Heart right ventricle (tissue), 16 donors: Measurements from ENCODE around the gene PEX16. TPM values are rescaled to one million over a fixed set of nuclear protein-coding genes. Genes with fewer than 3 reads are reported as not detected.

Source experiments
- ATAC-seq, 8 donors: fragments of 200-7000 bp; cut with Tn5 transposase; one replicate each; pipeline ENCODE4 v1.9.1; 2020; ENCODE audit warnings: mild to moderate bottlenecking in 8 of 8, moderate library complexity in 8 of 8, moderate number of reproducible peaks in 1 of 8
- DNase-seq, 2 donors: peaks; one replicate each; pipeline ENCODE4 v3.0.0-alpha.2; 2020
- H3K27ac ChIP-seq, 10 donors: fragments of 200-600 bp; sonication (generic) in 2 of 10; one replicate each; pipeline versions ENCODE4 v1.5.0 to v1.8.0; 2020 to 2022; ENCODE audit warnings: mild to moderate bottlenecking in 3 of 10
- H3K27me3 ChIP-seq, 7 donors: fragments of 200-600 bp; one replicate each; pipeline ENCODE4 v1.8.0; 2021 to 2022; ENCODE audit warnings: mild to moderate bottlenecking in 2 of 7
- H3K36me3 ChIP-seq, 9 donors: fragments of 200-600 bp; sonication (generic) in 1 of 9; one replicate each; pipeline versions ENCODE4 v1.5.0 to v1.8.0; 2020 to 2022; ENCODE audit warnings: mild to moderate bottlenecking in 2 of 9
- H3K4me1 ChIP-seq, 9 donors: fragments of 200-600 bp; sonication (generic) in 1 of 9; one replicate each; pipeline versions ENCODE4 v1.5.0 to v1.8.0; 2020 to 2022; ENCODE audit warnings: mild to moderate bottlenecking in 4 of 9
- H3K4me3 ChIP-seq, 10 donors: fragments of 200-600 bp; sonication (generic) in 2 of 10; one replicate each; pipeline versions ENCODE4 v1.5.0 to v1.8.0; 2020 to 2022; ENCODE audit warnings: mild to moderate bottlenecking in 7 of 10, moderate library complexity in 2 of 10
- H3K9me3 ChIP-seq, 11 donors: fragments of 200-600 bp in 10 of 11; sonication (generic) in 2 of 11; one replicate each; pipeline versions ENCODE4 v1.5.0 to v1.8.0; 2013 to 2022; ENCODE audit warnings: mild to moderate bottlenecking in 2 of 11, control low read depth in 1 of 11, moderate library complexity in 1 of 11
- WGBS, 2 donors: extraction: QIAGEN DNeasy Blood & Tissue Kit; methylation state at CpG; one replicate each; pipeline ENCODE4 v1.1.7; 2013; ENCODE audit warnings: inconsistent platforms in 1 of 2; 5-methylcytosine and 5-hydroxymethylcytosine counted together
- intact Hi-C, 10 donors: fragments of 100-400 bp; cut with DNase I; formaldehyde crosslinking; loops; one replicate each; pipeline versions ENCODE4 v1.11.1 to v1.14.2; 2022
- polyA plus RNA-seq, 2 donors: library from polyadenylated mRNA; stranded (reverse); fragments of 200-250 nt; gene quantifications; one replicate each; pipeline ENCODE4 v1.2.3, GENCODE V29; 2013
- total RNA-seq, 10 donors: library from RNA; stranded (reverse); fragmentation: NEBNext Ultra II Directional in 3 of 10; extraction: Animal tissue kit (Norgen Biotek cat#: 25700) in 3 of 10; gene quantifications; one replicate each; pipeline versions ENCODE4 v1.2.1 to v1.2.4, GENCODE V29; 2021 to 2023
- TF ChIP-seq, protein P1 (sequence below), 9 donors: fragments of 200-600 bp; sonication (generic) in 2 of 9; IDR thresholded peaks; one replicate each; pipeline versions ENCODE4 v1.5.0 to v1.8.0; 2021 to 2022; ENCODE audit warnings: antibody characterized with exemption in 9 of 9, mild to moderate bottlenecking in 5 of 9, moderate library complexity in 1 of 9
- donor health status: Arrhythmogenic right ventricular cardiomyopathy.
- donor health status: ischemic (EF 13 %, LVEDD 7.1; RV severe dilation, severe dysfunction).
- donor health status: healthy with polysubstance abuse.
- donor health status: DM: no; HTN: yes; CAD: no.
- donor health status: DM: no; HTN: no; CAD: no.
- donor health status: ischemic (EF 25% LVEDD 6.9; RV normal size, moderate dysfunction).
- donor health status: ischemic (EF 25% LVEDD 5.7; RV mildly dilated, moderate dysfunction).
- donor health status: healthy.
- donor health status: DM: yes; HTN: yes; CAD: no.
- donor health status: Ischemic cardiomyopathy.
- donor health status: ischemic (EF 35%, LVEDD 5.7; RV mildly dilated, moderate dysfunction).
- donor health status: nonischemic (EF 11% LVEDD 7.7; RV severe dilation, severe dysfunction).
- donor health status: DM: yes; HTN: yes; CAD: no.
- donor health status: PGD.
- donor health status: ischemic (EF 29% LVEDD 5.4; RV normal size, mild dysfunction).
- donor health status: nonischemic (EF 23%, LVEDD 6.1; RV moderate dilation, normal function).

Gene PEX16
- total and polyA plus RNA-seq, 12 donors, result 10.8 to 25.4 (median 13.9) TPM

DNA sequence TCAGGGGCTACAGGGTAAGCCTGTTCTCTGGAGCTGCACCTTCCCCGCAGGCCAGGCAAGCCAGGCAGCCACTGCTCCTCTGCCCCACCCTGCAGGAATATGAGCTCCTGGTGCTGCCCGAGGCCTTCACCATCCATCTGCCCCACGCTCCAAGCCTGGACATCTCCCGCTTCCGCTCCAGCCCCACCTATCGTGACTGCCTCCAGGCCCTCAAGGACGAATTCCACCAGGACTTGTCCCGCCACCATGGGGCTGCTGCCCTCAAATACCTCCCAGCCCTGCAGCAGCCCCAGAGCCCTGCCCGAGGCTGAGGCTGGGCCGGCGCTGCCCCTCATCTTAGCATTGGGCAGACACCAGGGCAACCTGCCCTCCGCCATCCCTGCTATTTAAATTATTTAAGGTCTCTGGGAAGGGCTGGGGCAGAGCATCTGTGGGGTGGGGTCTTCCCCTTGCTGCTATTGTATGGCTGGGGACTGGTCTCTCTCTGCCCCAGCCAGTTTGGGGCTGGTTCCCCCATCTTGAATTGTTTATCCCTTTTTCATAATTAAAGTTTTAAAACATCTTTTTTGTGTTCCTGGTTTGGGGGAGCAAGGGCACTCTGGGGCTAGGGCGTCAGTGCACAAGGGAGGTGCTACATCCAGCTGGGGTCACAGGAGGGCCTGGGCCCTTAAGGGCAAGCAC is 11.0 kb upstream of the PEX16 start:
- H3K27ac ChIP-seq, result no peak overlapping the region
- H3K4me1 ChIP-seq, result peaks cover 0 to 24% (median 13%) of the 10 kb centered on the region in 9 donors
- TF ChIP-seq, protein P1, sequence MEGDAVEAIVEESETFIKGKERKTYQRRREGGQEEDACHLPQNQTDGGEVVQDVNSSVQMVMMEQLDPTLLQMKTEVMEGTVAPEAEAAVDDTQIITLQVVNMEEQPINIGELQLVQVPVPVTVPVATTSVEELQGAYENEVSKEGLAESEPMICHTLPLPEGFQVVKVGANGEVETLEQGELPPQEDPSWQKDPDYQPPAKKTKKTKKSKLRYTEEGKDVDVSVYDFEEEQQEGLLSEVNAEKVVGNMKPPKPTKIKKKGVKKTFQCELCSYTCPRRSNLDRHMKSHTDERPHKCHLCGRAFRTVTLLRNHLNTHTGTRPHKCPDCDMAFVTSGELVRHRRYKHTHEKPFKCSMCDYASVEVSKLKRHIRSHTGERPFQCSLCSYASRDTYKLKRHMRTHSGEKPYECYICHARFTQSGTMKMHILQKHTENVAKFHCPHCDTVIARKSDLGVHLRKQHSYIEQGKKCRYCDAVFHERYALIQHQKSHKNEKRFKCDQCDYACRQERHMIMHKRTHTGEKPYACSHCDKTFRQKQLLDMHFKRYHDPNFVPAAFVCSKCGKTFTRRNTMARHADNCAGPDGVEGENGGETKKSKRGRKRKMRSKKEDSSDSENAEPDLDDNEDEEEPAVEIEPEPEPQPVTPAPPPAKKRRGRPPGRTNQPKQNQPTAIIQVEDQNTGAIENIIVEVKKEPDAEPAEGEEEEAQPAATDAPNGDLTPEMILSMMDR (IDR thresholded peaks at IDR 0.05), result no peak
- 77 to 79% methylated on average over 13 of the region's 13 CpGs for WGBS, 2 donors
- ATAC-seq, result no peak
- H3K4me3 ChIP-seq, result no peak overlapping the region
- H3K36me3 ChIP-seq, result peaks cover 0 to 29% (median 2%) of the 10 kb centered on the region in 9 donors
- H3K9me3 ChIP-seq, result no peaks in the 10 kb centered on the region
- H3K27me3 ChIP-seq, result peaks cover 0 to 15% (median 8%) of the 10 kb centered on the region in 7 donors
- DNase-seq, result no peak
- intact Hi-C loops, result no loop called here

DNA sequence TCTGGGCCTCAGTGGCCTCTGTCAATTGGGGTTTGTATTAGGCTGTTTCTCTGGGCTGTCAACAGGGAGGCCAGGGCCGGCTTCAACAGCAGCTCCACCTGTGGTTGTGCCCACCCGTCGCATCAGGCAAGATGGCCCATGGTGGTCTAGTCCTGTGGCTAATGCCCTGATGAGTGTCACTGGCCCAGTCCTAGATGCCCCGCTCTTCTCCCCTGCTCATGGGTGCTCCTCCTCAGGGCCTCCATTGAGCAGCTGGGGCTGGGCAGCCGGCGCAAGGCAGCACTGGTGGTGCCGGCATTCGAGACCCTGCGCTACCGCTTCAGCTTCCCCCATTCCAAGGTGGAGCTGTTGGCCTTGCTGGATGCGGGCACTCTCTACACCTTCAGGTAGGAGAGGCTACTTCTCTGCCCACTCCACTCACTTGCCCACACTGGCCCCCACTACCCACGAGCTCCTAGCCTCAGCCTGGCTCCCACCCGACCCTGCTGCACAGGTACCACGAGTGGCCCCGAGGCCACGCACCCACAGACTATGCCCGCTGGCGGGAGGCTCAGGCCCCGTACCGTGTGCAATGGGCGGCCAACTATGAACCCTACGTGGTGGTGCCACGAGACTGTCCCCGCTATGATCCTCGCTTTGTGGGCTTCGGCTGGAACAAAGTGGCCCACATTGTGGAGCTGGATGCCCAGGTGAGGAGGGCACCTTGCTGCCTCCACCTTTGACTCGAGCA is 10.2 kb upstream of the PEX16 start:
- Histone ChIP-seq H3K4me1 (peaks cover 0 to 28% (median 17%) of the 10 kb centered on the region in 9 donors), H3K27me3 (peaks cover 0 to 22% (median 15%) of the 10 kb centered on the region in 7 donors), H3K4me3 (no peak overlapping the region), H3K9me3 (no peaks in the 10 kb centered on the region), H3K27ac (no peak overlapping the region), H3K36me3 (peaks cover 0 to 21% (median 0%) of the 10 kb centered on the region in 9 donors)
- 95 to 97% methylated on average over 27 of the region's 27 CpGs for WGBS, 2 donors
- DNase-seq (no peak), ATAC-seq (no peak)
- TF ChIP-seq, protein P1 (IDR thresholded peaks at IDR 0.05), result no peak
- intact Hi-C loops, result no loop called here

DNA sequence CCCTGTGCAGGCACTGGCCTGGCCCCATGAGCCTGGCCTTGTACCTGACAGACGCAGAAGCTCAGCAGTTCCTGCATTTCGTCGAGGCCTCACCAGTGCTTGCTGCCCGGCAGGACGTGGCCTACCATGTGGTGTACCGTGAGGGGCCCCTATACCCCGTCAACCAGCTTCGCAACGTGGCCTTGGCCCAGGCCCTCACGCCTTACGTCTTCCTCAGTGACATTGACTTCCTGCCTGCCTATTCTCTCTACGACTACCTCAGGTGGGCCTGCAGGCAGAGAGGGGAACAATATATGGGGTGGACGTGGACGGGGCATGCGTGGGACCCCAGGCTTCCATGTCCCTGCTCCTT is 9.6 kb upstream of the PEX16 start:
- H3K4me3 ChIP-seq, result no peak overlapping the region
- WGBS, 2 donors, result 70 to 73% methylated on average over 15 of the region's 15 CpGs
- no peak for ATAC-seq
- H3K4me1 ChIP-seq, result peaks cover under 1 to 33% (median 19%) of the 10 kb centered on the region in 9 donors
- H3K9me3 ChIP-seq, result no peaks in the 10 kb centered on the region
- intact Hi-C loops, result no loop called here
- peaks cover 0 to 27% (median 21%) of the 10 kb centered on the region in 7 donors for H3K27me3 ChIP-seq
- TF ChIP-seq, protein P1 (IDR thresholded peaks at IDR 0.05), result no peak
- peaks cover 0 to 15% (median 0%) of the 10 kb centered on the region in 9 donors for H3K36me3 ChIP-seq
- DNase-seq, result no peak
- H3K27ac ChIP-seq, result no peak overlapping the region

DNA sequence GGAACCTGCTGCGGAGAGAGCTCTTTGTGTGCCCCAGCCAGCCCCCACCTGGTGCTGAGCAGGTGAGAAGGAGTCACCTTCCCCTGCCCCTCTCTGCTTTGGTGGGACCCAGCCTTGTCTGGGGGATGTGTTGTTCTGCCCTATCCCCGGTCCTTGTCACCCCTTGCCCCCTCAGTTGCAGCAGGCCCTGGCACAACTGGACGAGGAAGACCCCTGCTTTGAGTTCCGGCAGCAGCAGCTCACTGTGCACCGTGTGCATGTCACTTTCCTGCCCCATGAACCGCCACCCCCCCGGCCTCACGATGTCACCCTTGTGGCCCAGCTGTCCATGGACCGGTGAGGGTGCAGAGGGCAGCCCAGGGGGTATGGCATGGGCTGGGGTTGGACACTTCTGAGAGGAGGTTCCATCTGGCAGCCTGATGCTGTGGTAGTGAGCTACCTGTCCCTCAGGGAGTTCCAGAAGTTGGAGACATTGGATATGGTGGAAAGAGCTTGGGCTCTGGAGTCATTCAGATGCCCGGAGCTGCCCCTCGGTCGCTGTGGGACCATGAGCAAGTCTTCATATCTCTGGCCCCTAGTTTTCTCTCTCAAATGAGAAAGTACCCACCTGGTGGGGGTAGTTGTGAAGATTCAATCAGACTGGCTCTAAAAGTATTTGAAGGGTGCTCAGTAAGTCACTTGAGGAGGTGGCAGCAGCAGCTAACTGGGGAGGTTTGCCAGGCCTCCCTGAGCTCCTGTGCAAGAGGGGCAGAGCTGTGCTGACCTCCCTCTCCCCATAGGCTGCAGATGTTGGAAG is 9.1 kb upstream of the PEX16 start:
- Histone ChIP-seq H3K27ac (no peak overlapping the region), H3K4me1 (peaks cover 2 to 38% (median 24%) of the 10 kb centered on the region in 9 donors), H3K9me3 (no peaks in the 10 kb centered on the region), H3K27me3 (peaks cover 0 to 33% (median 26%) of the 10 kb centered on the region in 7 donors), H3K4me3 (no peak overlapping the region), H3K36me3 (peaks cover 0 to 9% (median 0%) of the 10 kb centered on the region in 9 donors)
- TF ChIP-seq, protein P1 (IDR thresholded peaks at IDR 0.05), result no peak
- DNase-seq (no peak), ATAC-seq (no peak)
- intact Hi-C loops, result no loop called here
- 89 to 90% methylated on average over 12 of the region's 12 CpGs for WGBS, 2 donors
